GM12878 (cell line): ENCODE measurements around the gene AQP2. TPM values are rescaled to one million over a fixed set of nuclear protein-coding genes. Genes with fewer than 3 reads are reported as not detected.

ENCODE experiments used
- ATAC-seq: fragments of 200-7000 bp; cut with Tn5 transposase; 3 replicates; pipeline ENCODE4 v1.9.1; 2020; ENCODE audit warnings: mild to moderate bottlenecking, moderate library complexity
- BruUV-seq: library from RNA; stranded (reverse); fragments of 400-500 nt; replicated peaks from 2 replicates; lab custom pipeline; 2021; lab: Mats Ljungman, UMichigan
- CTCF ChIA-PET: fragments of 300-600 bp; sonication (Branson Sonifier 250); formaldehyde crosslinking; extraction: SDS; loops from one replicate; lab custom pipeline; 2021; ENCODE audit warnings: inconsistent platforms; lab: Yijun Ruan, JAX
- POLR2A ChIA-PET: fragments of 350-600 bp; formaldehyde crosslinking; extraction: SDS; loops from one replicate; lab custom pipeline; 2021; ENCODE audit warnings: inconsistent platforms; lab: Charles Lee
- RAD21 ChIA-PET: fragments of 300-600 bp; sonication (Branson Sonifier 250); formaldehyde crosslinking; loops from one replicate; lab custom pipeline; 2023; ENCODE audit warnings: antibody characterized with exemption; ENCODE audit not compliant: unreplicated experiment; lab: Charles Lee
- SMC1A ChIA-PET: fragments of 300-600 bp; sonication (Branson Sonifier 250); formaldehyde crosslinking; loops from one replicate; lab custom pipeline; 2023; ENCODE audit not compliant: unreplicated experiment, uncharacterized antibody; lab: Charles Lee
- DNase-seq: peaks from one replicate; pipeline ENCODE4 v3.0.0-alpha.2; 2011; ENCODE audit warnings: low read depth, low spot score
- FAIRE-seq: peaks from 3 replicates; lab custom pipeline; 2011; peaks lifted over from hg19 to GRCh38; lab: Jason Lieb, UNC
- H2AFZ ChIP-seq: 2 replicates; pipeline ENCODE4 v1.6.0; 2011; ENCODE audit warnings: low read depth, low read length, control low read depth; ENCODE audit not compliant: control insufficient read depth
- H3K27ac ChIP-seq: 2 replicates; pipeline ENCODE4 v1.5.1; 2011; ENCODE audit warnings: control low read depth; ENCODE audit not compliant: control insufficient read depth, insufficient read depth
- H3K27me3 ChIP-seq, 2 experiments: replicated peaks in 1 of 2; 2 replicates each; pipeline versions ENCODE4 v1.6.0 to v1.6.1; 2011; ENCODE audit warnings: low read length in 1 of 2; ENCODE audit not compliant: control insufficient read depth in 2 of 2, insufficient read depth in 2 of 2
- H3K36me3 ChIP-seq, 2 experiments: 2 replicates each; pipeline ENCODE4 v1.5.1; 2011; ENCODE audit warnings: low read length in 1 of 2; ENCODE audit not compliant: control insufficient read depth in 2 of 2, insufficient read depth in 2 of 2
- H3K4me1 ChIP-seq: 2 replicates; pipeline ENCODE4 v1.6.1; 2011; ENCODE audit warnings: mild to moderate bottlenecking, low read length, moderate library complexity, mixed read lengths; ENCODE audit not compliant: control insufficient read depth, insufficient read depth
- H3K4me2 ChIP-seq: 2 replicates; pipeline ENCODE4 v1.6.0; 2011; ENCODE audit warnings: control low read depth; ENCODE audit not compliant: control insufficient read depth, insufficient read depth
- H3K4me3 ChIP-seq: fragments of 200-600 bp; sonication (generic); 2 replicates; pipeline ENCODE4 v1.5.1; 2016
- H3K79me2 ChIP-seq: 2 replicates; pipeline ENCODE4 v1.6.0; 2011; ENCODE audit warnings: low read length; ENCODE audit not compliant: control insufficient read depth, insufficient read depth
- H3K9ac ChIP-seq: 2 replicates; pipeline ENCODE4 v1.8.0; 2011; ENCODE audit warnings: low read length, control low read depth, mixed read lengths; ENCODE audit not compliant: control insufficient read depth, insufficient read depth
- H3K9me3 ChIP-seq: replicated peaks from 3 replicates; pipeline ENCODE4 v1.5.1; 2011; ENCODE audit warnings: mild to moderate bottlenecking, low read length; ENCODE audit not compliant: control insufficient read depth, insufficient read depth
- H4K20me1 ChIP-seq: 2 replicates; pipeline ENCODE4 v1.6.0; 2011; ENCODE audit not compliant: control insufficient read depth, insufficient read depth
- CEBPB ChIP-seq, 2 experiments: fragments of 150-350 bp in 1 of 2; IDR thresholded peaks; 2 replicates each; pipeline ENCODE4 v1.6.1; 2012 to 2014; ENCODE audit warnings: low read depth in 2 of 2, low read length in 2 of 2, borderline replicate concordance in 1 of 2, inconsistent platforms in 1 of 2
- KDM1A ChIP-seq: fragments of 200-600 bp; sonication (generic); IDR thresholded peaks from 2 replicates; pipeline ENCODE4 v1.6.1; 2016; ENCODE audit warnings: borderline replicate concordance
- MYC ChIP-seq: IDR thresholded peaks from 2 replicates; pipeline ENCODE4 v1.6.1; 2011; ENCODE audit warnings: mild to moderate bottlenecking, low read length, moderate library complexity, inconsistent platforms; ENCODE audit not compliant: insufficient read depth, insufficient replicate concordance, insufficient read length, severe bottlenecking
- SMARCA5 ChIP-seq: fragments of 450-650 bp; IDR thresholded peaks from 2 replicates; pipeline ENCODE4 v1.6.1; 2017; ENCODE audit warnings: mild to moderate bottlenecking
- SP1 ChIP-seq: IDR thresholded peaks from one replicate; pipeline ENCODE4 v1.6.1; 2011; ENCODE audit warnings: low read depth, low read length
- WGBS: methylation state at CpG from one replicate; pipeline ENCODE4 v1.1.6; 2016; ENCODE audit warnings: low lambda C conversion rate; ENCODE audit not compliant: insufficient replicate concordance, insufficient coverage; ENCODE audit errors: missing lambda C conversion rate; 5-methylcytosine and 5-hydroxymethylcytosine counted together
- in situ Hi-C: fragments of 300-500 bp; cut with MboI; formaldehyde crosslinking; loops from 9 replicates; pipeline ENCODE4 v1.14.3; 2018; ENCODE audit warnings: mixed read lengths
- intact Hi-C: fragments of 100-400 bp; cut with micrococcal nuclease; formaldehyde crosslinking; loops from one replicate; pipeline ENCODE4 v1.14.2; 2022; ENCODE audit not compliant: unreplicated experiment
- polyA plus RNA-seq, 11 experiments: library from polyadenylated mRNA; depleted of rRNA in 4 of 11; unstranded in 6 of 11; stranded (reverse) in 5 of 11; fragments of >200 nt; fragmentation: Nextera tagmentation in 4 of 11; fragmentation: Illumina TruSeq in 1 of 11; extraction: Ambion mirVana in 4 of 11; extraction: Trizol in 1 of 11; gene quantifications; 1 replicate in 1 of 11; 2 replicates in 10 of 11; pipeline versions ENCODE4 v1.2.1 to v1.2.3, GENCODE V29; 2011 to 2016; ENCODE audit warnings: inconsistent platforms in 2 of 11, missing spikeins in 2 of 11, low read depth in 1 of 11
- total RNA-seq, 4 experiments: library from RNA; depleted of rRNA in 3 of 4; stranded (reverse); fragments of >200 nt in 3 of 4; fragmentation: Illumina TruSeq in 1 of 4; extraction: Trizol in 1 of 4; gene quantifications; 2 replicates each; pipeline versions ENCODE4 v1.2.1 to v1.2.3, GENCODE V29; 2013 to 2021
- TF ChIP-seq, protein P1 (sequence below): fragments of 450-650 bp; IDR thresholded peaks from 2 replicates; pipeline ENCODE4 v1.6.1; 2017; ENCODE audit warnings: mild to moderate bottlenecking, low read depth, inconsistent platforms; ENCODE audit not compliant: poor library complexity, severe bottlenecking

AQP2 gene
- total and polyA plus RNA-seq, 10 of the 15 experiments (the other 5 are each of a cell fraction or from before 2014, with no cell fraction given): not detected

DNA sequence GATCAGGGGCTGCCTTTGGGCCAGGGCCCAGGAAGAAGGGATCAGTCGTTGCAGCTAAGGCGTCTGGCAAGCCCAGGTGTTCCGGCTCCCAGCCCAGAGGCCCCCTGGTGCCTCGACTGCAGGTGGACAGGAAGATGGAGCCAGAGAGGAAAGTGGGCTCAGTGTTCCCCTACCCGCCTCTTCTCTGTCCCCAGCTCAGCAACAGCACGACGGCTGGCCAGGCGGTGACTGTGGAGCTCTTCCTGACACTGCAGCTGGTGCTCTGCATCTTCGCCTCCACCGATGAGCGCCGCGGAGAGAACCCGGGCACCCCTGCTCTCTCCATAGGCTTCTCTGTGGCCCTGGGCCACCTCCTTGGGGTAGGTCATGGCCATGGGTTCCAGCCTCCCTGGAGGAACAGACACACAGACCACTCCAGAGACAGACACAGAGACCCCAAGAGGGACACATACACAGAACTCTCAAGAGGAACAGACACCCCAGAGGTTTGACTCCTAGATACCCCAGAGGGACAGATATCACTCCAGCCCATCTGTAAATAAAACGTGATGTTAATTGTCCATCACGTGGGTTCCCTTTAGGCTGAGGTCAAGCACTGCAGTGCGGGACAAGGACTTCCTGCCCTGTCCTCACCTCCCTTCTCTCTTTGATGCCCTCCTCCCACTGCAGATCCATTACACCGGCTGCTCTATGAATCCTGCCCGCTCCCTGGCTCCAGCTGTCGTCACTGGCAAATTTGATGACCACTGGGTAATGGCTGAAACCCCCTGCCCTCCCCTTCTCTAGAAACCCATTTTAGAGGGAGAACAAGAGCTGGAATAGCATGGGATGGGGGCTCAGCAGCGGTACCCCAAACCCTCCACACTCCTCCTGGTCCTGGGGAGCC, 3.7 kb downstream of the AQP2 start:
- Histone ChIP-seq H3K4me2 (no peak overlapping the region), H3K4me1 (no peaks in the 10 kb centered on the region), H3K9ac (no peak overlapping the region), H2AFZ (no peak overlapping the region), H3K27me3 (peaks cover 9 to 19% of the 10 kb centered on the region in 2 experiments), H3K27ac (no peak overlapping the region), H3K79me2 (no peaks in the 10 kb centered on the region), H4K20me1 (no peaks in the 10 kb centered on the region), H3K4me3 (no peak overlapping the region), H3K36me3 (no peaks in the 10 kb centered on the region), H3K9me3 (no peaks in the 10 kb centered on the region; the same call in 2 of the 3 replicates)
- ChIA-PET POLR2A (no interaction called here), RAD21 (no interaction called here), CTCF (interaction anchor here (0.6 to 1.7 kb wide), 7 partner anchors 9 to 117 kb away, joined by 3 to 6 read pairs (median 3); no protein-coding TSS in a partner anchor), SMC1A (no interaction called here)
- TF ChIP-seq MYC (no peak), KDM1A (no peak), SMARCA5 (no peak), CEBPB (IDR thresholded peaks at IDR 0.05; ENCODE audit: borderline replicate concordance in 1 of 2, low read depth in 2 of 2, low read length in 2 of 2) (no peak), SP1 (no peak)
- TF ChIP-seq, protein P1, sequence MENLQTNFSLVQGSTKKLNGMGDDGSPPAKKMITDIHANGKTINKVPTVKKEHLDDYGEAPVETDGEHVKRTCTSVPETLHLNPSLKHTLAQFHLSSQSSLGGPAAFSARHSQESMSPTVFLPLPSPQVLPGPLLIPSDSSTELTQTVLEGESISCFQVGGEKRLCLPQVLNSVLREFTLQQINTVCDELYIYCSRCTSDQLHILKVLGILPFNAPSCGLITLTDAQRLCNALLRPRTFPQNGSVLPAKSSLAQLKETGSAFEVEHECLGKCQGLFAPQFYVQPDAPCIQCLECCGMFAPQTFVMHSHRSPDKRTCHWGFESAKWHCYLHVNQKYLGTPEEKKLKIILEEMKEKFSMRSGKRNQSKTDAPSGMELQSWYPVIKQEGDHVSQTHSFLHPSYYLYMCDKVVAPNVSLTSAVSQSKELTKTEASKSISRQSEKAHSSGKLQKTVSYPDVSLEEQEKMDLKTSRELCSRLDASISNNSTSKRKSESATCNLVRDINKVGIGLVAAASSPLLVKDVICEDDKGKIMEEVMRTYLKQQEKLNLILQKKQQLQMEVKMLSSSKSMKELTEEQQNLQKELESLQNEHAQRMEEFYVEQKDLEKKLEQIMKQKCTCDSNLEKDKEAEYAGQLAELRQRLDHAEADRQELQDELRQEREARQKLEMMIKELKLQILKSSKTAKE: no peak
- intact Hi-C loops: no loop called here
- WGBS: 40% methylated on average over 20 of the region's 21 CpGs
- in situ Hi-C loops: no loop called here
- no peak for DNase-seq
- no peak for ATAC-seq
- FAIRE-seq: no peak
- no TSS peak for BruUV-seq
